Measurements from ENCODE around the gene KLHDC10. TPM values are rescaled to one million over a fixed set of nuclear protein-coding genes. Genes with fewer than 3 reads are reported as not detected.

Gene KLHDC10
- total RNA-seq, 1 experiment from 2014 or later, result 14.4 TPM

GRCh38 chr7:130092598-130092997, 22.3 kb downstream of the KLHDC10 start (continued):
- TF ChIP-seq AFF4 (CRISPR knock-in tag; IDR thresholded peaks at IDR 0.05; ENCODE audit: borderline replicate concordance), result no peak

- Mint-ChIP-seq H3K9me3 (no peaks in the 10 kb centered on the region), H3K4me1 (no peaks in the 10 kb centered on the region), H3K27me3 (ENCODE audit: low read depth) (no peaks in the 10 kb centered on the region), H3K4me3 (no peak overlapping the region), H3K36me3 (no peaks in the 10 kb centered on the region), H3K27ac (no peak overlapping the region)
- DNase-seq (ENCODE audit: low spot score) (no peak), ATAC-seq (no peak)
- TF ChIP-seq ERG (CRISPR knock-in tag; IDR thresholded peaks at IDR 0.05), result no peak
- no peak for TF ChIP-seq ATF2 (CRISPR knock-in tag; IDR thresholded peaks at IDR 0.05; ENCODE audit: borderline replicate concordance, low read depth)
- TF ChIP-seq CDX4 (CRISPR knock-in tag; IDR thresholded peaks at IDR 0.05; ENCODE audit: borderline replicate concordance), result no peak
- TF ChIP-seq MAX (CRISPR knock-in tag; IDR thresholded peaks at IDR 0.05), result no peak
- no peak for TF ChIP-seq FOXP1 (CRISPR knock-in tag; IDR thresholded peaks at IDR 0.05; ENCODE audit: borderline replicate concordance)
- no peak for TF ChIP-seq ZBTB21 (CRISPR knock-in tag; IDR thresholded peaks at IDR 0.05; ENCODE audit: borderline replicate concordance)
- TF ChIP-seq ZNF423 (CRISPR knock-in tag; IDR thresholded peaks at IDR 0.05), result no peak
- no peak for TF ChIP-seq OVOL2 (CRISPR knock-in tag; IDR thresholded peaks at IDR 0.05; ENCODE audit: borderline replicate concordance)
- TF ChIP-seq AR (CRISPR knock-in tag; IDR thresholded peaks at IDR 0.05), result no peak
- no peak for TF ChIP-seq IRF2 (CRISPR knock-in tag; IDR thresholded peaks at IDR 0.05; ENCODE audit: borderline replicate concordance, low read depth)
- no peak for TF ChIP-seq MXD4 (CRISPR knock-in tag; IDR thresholded peaks at IDR 0.05; ENCODE audit: borderline replicate concordance)
- TF ChIP-seq ZNF671 (CRISPR knock-in tag; IDR thresholded peaks at IDR 0.05), result no peak
- TF ChIP-seq ZNF263 (CRISPR knock-in tag; IDR thresholded peaks at IDR 0.05; ENCODE audit: low read depth), result no peak
- TF ChIP-seq ARID4B (CRISPR knock-in tag; IDR thresholded peaks at IDR 0.05; ENCODE audit: borderline replicate concordance), result no peak
- no peak for TF ChIP-seq GRHL2 (CRISPR knock-in tag; IDR thresholded peaks at IDR 0.05; ENCODE audit: insufficient replicate concordance, severe bottlenecking)
- no peak for TF ChIP-seq HMGA2 (CRISPR knock-in tag; IDR thresholded peaks at IDR 0.05)
- TF ChIP-seq ZNF317 (CRISPR knock-in tag; IDR thresholded peaks at IDR 0.05; ENCODE audit: borderline replicate concordance, low read depth), result no peak
- TF ChIP-seq ZNF416 (CRISPR knock-in tag; IDR thresholded peaks at IDR 0.05), result no peak
- no peak for TF ChIP-seq MYBL2 (CRISPR knock-in tag; IDR thresholded peaks at IDR 0.05)
- no peak for TF ChIP-seq NFYB (CRISPR knock-in tag; conservative IDR thresholded peaks at IDR 0.05; ENCODE audit: low read depth)
- ChIA-PET CTCF (interaction anchor here (2.6 kb wide), 1 partner anchor 11 kb away, joined by 14 read pairs; no protein-coding TSS in a partner anchor), POLR2A (no interaction called here)
Measured at GRCh38 chr7:130095812-130096211, 25.5 kb downstream of the KLHDC10 start.

Data from WTC11 (cell line).